Measurements from ENCODE around the gene NUDT4. TPM values are rescaled to one million over a fixed set of nuclear protein-coding genes. Genes with fewer than 3 reads are reported as not detected.

Gene NUDT4
- total RNA-seq, 3 donors from 2014 or later, result 51.1 to 94.3 (median 72.4) TPM

DNA sequence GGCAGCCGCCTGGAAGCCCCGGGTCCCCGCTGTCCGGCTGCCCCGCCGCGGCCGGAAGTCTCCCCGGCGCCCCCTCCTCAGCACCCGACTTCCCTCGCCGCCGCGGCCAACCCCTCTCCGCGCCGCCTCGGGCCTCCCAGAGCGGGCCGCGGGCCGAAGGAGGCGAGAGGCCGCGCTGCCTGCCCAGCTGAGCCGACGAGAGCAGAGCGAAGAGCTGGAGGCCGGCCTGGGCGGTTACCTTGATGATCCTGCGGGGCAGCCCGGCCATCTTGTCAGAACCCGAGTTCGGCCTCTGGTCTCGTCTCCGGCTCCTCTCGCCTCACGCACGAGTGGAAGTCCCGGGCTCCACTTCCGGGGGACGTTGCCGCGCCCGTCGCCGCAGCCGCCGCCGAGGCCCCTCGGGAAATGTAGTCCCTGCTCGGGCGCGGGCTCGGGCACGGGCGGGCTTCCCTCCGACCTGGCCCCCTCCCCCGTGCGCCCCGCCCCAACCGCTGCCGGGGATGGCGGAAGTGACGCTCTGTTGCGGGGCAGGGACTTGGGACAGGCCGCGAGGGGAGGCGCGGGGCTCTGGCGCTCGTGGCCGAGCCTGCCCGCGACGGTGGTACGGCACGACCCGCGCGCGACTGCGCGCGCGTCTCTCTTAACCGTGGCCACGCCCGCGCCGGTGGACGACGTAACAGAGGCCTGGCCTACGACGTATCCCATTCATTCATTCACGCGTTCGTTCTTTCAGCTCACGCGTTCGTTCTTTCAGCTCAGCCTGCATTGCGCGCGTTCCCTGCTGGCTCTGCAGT lies 64.1 kb downstream of the NUDT4 start, which contains the start of gene UBE2N:
TSS of gene UBE2N (minus strand) at position 331 of the 794 bp plus-strand sequence. CDS start at position 268, 63 bp downstream.
- no peaks in the 10 kb centered on the region for H3K9me3 ChIP-seq
- peak; percentile 95 to 98 for DNase-seq (ENCODE audit: low spot score in 2 of 2)
- intact Hi-C loops (cut with DNase I; ENCODE audit: low total_unique reads), result no loop called here
- no peaks in the 10 kb centered on the region for H3K36me3 ChIP-seq
- no peaks in the 10 kb centered on the region for H3K27me3 ChIP-seq
- H3K4me1 ChIP-seq, result peaks cover 0 to 3% of the 10 kb centered on the region in 2 donors
- peak; percentile 24 for TF ChIP-seq POLR2A (IDR thresholded peaks at IDR 0.05)
- TF ChIP-seq, protein P1, sequence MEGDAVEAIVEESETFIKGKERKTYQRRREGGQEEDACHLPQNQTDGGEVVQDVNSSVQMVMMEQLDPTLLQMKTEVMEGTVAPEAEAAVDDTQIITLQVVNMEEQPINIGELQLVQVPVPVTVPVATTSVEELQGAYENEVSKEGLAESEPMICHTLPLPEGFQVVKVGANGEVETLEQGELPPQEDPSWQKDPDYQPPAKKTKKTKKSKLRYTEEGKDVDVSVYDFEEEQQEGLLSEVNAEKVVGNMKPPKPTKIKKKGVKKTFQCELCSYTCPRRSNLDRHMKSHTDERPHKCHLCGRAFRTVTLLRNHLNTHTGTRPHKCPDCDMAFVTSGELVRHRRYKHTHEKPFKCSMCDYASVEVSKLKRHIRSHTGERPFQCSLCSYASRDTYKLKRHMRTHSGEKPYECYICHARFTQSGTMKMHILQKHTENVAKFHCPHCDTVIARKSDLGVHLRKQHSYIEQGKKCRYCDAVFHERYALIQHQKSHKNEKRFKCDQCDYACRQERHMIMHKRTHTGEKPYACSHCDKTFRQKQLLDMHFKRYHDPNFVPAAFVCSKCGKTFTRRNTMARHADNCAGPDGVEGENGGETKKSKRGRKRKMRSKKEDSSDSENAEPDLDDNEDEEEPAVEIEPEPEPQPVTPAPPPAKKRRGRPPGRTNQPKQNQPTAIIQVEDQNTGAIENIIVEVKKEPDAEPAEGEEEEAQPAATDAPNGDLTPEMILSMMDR (IDR thresholded peaks at IDR 0.05), result no peak
- TF ChIP-seq POLR2AphosphoS5 (IDR thresholded peaks at IDR 0.05), result peak; percentile 59 to 86 (median 66)
- H3K27ac ChIP-seq, result peak within 1 kb of the TSS; percentile 94 to 97
- H3K4me3 ChIP-seq, result peak within 1 kb of the TSS; percentile 87 to 99 (median 98)

DNA sequence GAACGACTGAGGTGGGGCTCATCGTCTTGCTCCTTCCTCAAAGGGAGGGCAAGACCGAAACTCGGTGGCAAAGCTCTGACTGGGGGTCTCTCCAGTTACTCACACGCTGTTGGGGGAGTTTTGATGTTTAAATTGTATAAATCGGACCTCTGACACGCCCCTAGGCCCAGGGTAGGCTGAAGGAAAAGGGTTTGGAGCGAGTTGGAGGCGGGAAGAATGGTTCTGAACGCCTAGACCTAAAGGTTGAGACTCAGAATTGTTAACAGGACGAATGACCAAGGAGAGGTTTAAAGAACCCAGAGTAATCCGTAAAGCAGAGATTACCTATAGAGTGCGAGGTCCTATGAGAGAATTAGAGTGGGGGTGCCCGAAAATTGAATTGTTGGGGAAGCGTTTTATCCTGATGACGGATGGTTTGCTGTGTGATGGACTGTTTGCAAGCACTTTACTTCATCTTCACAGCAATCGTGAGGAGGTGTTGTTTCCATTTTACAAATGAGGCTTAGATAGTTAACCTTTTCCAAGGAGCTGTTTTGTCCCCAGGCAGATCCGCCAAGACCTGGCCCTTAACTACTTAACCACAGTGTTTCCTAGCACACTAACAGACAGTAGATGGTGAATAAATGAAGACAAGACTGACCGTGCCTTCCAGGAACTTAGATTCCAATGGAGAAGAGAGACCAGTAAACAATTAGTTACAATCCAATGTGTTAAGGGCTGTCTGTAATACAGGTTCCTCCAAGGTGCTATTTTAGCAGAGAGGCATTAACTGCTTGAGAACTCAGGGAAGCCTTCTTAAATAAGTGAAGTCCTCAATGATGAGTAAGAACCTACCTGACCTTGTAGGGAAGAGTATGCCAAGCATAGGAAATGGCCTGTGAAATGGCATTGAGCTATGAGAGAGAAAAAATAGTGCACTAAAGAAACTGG lies 65.0 kb downstream of the NUDT4 start:
- Histone ChIP-seq H3K9me3 (no peaks in the 10 kb centered on the region), H3K4me3 (peak overlapping the region; percentile 87 to 99 (median 98)), H3K36me3 (no peaks in the 10 kb centered on the region), H3K27ac (peak overlapping the region; percentile 94 to 97), H3K27me3 (no peaks in the 10 kb centered on the region), H3K4me1 (peaks cover 0 to 3% of the 10 kb centered on the region in 2 donors)
- DNase-seq (ENCODE audit: low spot score in 2 of 2), result no peak
- TF ChIP-seq POLR2A (IDR thresholded peaks at IDR 0.05) (no peak), POLR2AphosphoS5 (IDR thresholded peaks at IDR 0.05) (peak in 1 of 3 donors; percentile 5)
- TF ChIP-seq, protein P1 (IDR thresholded peaks at IDR 0.05), result peak in 1 of 3 donors; percentile 22
- intact Hi-C loops (cut with DNase I; ENCODE audit: low total_unique reads), result no loop called here

DNA sequence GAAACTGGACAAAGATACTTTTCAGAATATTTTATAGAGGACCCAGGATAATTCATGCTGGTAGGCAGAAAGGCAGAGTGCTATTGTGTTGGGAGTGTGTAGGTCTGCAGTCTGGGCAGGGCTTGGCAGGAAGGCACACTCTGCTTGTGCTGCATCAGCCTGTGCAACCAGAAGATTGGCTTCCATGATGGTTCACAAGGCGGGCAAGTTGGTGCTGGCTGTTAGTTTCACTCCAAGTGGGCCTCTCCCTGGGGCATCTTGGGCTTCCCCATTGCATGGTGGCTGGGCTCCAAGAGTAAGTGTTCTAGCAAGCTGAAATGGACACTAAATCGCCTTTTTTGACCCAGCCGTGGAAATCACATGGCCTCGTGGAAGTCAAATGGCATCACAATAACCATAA lies 65.9 kb downstream of the NUDT4 start:
- Histone ChIP-seq H3K9me3 (no peaks in the 10 kb centered on the region), H3K36me3 (no peaks in the 10 kb centered on the region), H3K4me3 (no peak overlapping the region), H3K27me3 (no peaks in the 10 kb centered on the region), H3K27ac (no peak overlapping the region), H3K4me1 (peaks cover 0 to 3% of the 10 kb centered on the region in 2 donors)
- no peak for DNase-seq (ENCODE audit: low spot score in 2 of 2)
- intact Hi-C loops (cut with DNase I; ENCODE audit: low total_unique reads), result no loop called here
- TF ChIP-seq POLR2AphosphoS5 (IDR thresholded peaks at IDR 0.05), result no peak
- TF ChIP-seq, protein P1 (IDR thresholded peaks at IDR 0.05), result no peak
- TF ChIP-seq POLR2A (IDR thresholded peaks at IDR 0.05), result no peak

DNA sequence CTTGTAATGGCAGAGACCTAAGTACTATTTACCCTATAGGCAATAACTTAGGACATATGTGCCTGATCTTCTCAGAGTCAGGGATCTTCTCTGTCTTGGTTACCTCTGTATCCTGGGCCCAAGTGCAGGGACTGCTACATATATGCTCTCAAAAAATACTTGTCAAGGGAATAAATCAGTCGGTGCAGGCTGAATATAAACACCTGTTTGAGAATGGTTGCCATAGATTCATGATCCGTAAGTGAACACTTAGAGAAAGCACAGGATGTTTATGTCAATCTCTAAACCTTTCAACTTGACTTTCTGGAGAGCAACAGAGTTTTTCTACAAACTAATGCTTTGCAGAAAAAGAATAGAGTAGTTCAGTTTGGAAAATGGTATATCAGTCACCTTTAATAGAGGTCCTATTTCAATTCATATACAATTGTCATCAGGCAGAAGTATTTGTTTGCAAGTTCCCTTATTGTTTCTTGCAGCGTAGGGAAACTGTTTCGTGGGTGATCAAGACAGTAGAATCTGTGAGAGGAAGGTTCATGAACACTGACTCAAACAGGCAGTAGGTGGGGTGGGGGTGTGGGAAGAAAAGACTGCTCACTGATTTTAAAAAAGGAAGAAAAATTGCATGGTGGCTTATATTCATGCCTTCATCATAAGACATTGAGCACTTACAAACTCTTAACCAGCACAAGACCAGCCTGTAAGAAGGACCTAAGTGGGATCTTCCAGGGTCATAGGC lies 70.0 kb downstream of the NUDT4 start:
- intact Hi-C loops (cut with DNase I; ENCODE audit: low total_unique reads), result no loop called here
- Histone ChIP-seq H3K9me3 (no peaks in the 10 kb centered on the region), H3K4me3 (no peak overlapping the region), H3K4me1 (no peaks in the 10 kb centered on the region), H3K27ac (no peak overlapping the region), H3K36me3 (no peaks in the 10 kb centered on the region), H3K27me3 (no peaks in the 10 kb centered on the region)
- TF ChIP-seq POLR2AphosphoS5 (IDR thresholded peaks at IDR 0.05) (no peak), POLR2A (IDR thresholded peaks at IDR 0.05) (no peak)
- TF ChIP-seq, protein P1 (IDR thresholded peaks at IDR 0.05), result no peak
- DNase-seq (ENCODE audit: low spot score in 2 of 2), result no peak

Data from breast epithelium (tissue), 4 donors.